A172 (cell line): ENCODE data around the gene DOK3. TPM values are rescaled to one million over a fixed set of nuclear protein-coding genes. Genes with fewer than 3 reads are reported as not detected.

ENCODE experiments used
- DNase-seq: peaks from one replicate; pipeline ENCODE4 v3.0.0-alpha.2; 2015; ENCODE audit warnings: low spot score
- total RNA-seq: library from RNA; depleted of rRNA; stranded (reverse); fragments of >200 nt; shearing (Covaris generic); gene quantifications from 2 replicates; pipeline ENCODE4 v1.2.3, GENCODE V29; 2014

Gene DOK3
- total RNA-seq, 1 experiment from 2014 or later: 0.19 TPM

DNA sequence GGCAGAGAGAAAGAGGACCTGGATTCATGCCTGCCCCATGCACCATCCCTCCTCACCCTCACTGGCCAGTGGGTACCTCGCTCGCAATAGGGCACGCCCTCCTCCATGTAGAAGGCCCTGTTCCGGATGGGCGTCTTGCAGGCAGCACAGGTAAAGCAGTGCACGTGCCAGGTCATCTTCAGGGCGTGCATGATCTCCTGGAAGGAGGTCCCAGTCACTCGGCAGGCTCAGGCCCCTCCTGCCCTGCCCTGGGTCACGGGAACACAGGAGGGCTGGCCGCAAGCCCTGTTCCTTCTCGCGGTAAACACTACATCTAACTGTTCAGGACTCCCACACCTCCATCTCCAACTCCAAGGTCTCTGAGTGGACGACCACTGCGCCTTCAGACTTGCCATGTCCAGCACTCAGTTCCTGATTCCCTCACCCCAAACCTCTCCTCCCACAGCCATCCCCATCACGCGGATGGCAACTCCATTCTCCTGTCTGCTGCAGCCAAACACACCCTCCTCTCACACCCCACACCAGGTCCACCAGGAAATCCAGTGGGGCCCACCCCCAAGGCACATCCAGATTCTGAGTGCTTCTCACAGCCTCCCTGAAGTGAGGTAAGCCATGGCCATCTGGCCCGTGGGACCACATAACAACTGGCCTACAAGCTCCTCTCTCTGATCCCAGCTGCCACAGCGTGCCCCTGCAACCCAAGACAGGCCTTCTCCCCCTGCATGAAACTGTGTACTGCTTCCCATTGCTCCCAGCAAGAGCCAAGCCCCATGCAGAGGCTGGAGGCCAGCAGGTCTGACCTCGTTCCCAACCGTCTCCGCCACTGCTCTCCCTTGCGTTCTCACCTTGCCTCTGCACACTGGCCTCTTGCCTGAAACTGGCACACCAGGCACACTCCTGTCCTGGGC is 25.4 kb downstream of the DOK3 start:
- DNase-seq: no peak

DNA sequence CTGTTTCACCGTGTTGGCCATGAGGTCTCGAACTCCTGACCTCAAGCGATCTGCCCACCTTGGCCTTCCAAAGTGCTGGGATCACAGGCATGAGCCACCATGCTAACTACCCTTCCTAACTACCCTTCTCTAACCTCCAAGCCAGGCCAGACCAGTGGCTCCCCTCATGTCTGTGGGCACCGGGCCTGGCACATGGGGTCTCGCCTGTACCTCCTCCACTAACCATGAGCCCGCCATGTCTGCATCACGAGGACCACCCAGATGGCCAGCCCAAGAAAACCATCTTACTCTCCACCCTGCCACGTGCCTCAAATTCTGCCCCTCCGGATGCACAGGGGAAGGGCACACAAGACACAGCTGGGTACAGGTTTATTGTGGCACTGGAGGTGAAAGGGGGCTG is 26.6 kb downstream of the DOK3 start:
- DNase-seq: no peak

DNA sequence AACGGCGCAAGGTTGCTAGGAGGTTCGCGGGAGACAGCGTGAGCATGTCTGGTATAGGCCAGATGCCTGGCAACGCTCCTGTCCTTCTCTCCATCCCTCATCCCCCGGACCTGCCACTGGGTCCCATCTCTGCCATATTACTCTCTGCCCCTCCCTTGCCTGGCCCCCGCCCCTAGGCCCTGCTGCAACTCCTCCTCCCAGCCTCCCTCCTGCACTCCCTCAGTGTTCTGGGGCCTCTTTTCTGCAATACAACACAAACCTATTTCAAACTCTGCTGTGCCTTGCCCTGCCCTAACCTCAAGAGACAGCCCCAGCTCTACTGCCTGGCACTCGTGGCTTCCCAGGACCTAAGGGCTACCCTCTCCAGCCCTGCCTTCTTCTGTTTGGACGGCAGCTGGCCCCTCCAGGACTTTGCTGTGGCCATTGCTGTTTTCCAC is 27.2 kb downstream of the DOK3 start:
- DNase-seq: no peak

DNA sequence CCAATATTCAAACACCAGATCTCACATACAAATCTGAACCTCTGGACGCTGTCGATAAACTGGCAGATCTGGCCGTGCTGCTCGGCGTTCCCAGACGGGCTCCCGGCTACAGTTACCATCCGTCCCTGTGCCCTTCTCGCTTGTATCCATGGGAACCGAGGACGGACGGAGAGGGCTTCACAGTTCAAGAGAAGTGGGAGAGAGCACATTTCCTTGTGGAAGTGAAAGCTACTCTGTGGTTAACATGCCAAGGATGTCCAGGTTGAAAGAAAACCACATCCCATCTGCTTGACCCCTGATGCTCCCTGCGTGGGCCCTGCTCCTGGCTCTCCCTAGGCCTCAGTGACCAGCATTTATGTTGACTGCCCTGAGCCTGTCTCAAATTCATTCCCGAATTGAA is 29.9 kb downstream of the DOK3 start:
- DNase-seq: peak; percentile 49

DNA sequence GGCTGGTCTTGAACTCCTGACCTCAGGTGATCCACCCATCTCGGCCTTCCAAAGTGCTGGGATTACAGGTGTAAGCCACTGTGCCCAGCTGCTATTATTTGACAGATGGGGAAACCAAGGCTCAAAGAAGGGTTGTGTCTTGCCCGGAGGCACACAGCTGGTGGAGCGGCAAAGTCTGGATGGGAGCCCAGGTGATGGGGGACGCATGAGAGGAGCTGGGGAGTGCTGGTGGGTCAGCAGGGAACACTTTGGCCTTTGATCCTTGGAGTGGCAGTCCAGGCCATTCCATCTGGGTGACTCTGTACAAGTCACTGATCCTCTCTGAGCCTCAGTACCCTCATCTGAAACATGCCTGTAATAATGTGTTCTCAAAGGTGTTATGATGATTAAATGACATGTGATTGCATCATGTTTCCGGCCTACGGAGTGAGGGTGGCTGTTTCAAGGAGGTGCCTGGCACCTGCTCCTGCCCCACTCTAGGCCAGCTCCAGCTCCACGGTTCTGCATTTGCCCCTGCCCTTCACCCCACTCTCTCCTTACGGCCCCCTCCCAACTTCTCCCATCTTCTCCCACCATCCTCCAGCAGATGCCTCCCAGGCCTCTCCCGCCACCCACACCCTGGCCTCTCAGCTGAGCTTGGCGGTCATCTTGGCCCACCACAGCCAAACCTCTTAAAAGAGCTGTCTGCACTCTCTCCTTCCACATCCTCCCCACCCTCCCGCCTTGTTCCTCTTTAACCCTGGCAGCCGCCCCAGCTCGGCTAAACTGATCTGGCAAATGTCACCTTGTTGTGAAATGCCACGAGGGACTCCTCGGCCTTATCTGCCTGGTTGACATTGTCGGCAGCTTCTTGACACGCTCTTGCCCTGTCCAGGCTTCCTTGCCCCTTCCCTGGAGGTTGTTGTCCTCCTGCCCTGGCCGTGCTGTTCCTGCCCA is 30.6 kb downstream of the DOK3 start:
- DNase-seq: no peak

DNA sequence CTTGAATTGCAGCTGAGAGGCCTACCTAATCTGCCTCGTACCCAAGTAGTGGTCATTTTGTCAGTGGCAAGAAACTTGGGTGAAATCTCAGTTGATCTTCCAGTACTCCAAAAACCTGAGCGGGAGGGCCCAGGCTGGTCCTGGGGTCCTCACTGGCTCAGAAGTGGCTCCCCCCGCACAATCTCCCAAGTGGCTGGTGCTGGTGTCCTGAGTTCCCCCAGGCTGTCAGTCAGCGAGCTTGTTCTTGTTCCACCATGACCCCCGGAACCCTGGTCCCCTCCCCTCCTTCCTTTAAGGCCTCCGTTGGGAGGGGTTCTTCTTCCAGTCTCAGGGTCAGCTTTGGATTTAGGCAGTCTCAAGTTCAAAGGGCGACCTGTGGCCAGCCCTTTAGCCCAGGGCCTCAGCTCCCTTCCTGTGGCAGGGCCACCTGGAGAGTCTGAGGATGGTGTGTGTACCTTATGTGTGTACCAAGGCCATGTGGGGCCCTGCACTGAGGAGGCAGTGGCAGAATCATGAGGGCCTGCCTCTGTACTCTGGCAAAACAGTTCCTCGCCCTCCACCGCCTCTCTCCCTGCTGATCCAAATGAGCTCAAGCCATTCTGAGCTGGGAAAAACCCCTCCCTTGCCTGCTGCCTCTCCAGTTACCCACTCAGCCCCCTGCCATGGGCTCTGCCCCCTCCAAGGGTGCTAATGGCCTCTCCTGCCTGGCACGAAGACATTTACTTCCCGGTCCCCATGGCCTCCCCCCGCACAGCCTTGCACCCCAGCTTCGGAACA is 31.7 kb downstream of the DOK3 start:
- DNase-seq: no peak

DNA sequence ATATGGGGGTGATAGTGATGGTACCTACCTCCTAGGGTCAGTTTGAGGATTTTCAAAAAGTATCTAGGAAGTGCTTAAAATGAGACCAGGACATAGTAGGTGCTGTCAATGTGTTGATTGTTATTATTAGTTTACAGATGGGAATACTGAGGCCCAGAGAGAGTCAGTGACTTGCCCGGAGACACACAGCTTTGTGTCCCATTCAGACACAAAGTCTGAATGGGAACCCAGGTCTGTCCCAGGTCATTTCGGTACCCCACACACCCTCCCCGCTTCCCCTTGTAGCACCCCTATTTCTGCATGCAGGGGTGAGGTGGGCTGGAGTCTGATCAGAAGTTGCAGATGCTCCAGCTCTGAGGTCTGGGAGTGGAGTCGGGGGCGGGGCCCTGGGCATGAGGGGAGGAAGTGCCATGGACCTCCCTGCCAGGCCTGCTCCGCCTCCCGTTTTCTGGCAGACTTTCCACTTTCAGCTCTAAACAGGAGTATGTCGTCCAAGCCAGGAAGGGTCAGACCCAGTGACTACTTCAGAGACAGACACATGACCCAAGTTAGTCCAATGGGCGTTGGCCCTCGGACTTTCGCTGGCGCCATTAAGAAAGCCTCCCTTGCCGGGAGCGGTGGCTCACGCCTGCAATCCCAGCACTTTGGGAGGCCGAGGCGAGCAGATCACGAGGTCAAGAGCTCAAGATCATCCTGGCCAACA is 32.9 kb downstream of the DOK3 start:
- DNase-seq: peak; percentile 61

DNA sequence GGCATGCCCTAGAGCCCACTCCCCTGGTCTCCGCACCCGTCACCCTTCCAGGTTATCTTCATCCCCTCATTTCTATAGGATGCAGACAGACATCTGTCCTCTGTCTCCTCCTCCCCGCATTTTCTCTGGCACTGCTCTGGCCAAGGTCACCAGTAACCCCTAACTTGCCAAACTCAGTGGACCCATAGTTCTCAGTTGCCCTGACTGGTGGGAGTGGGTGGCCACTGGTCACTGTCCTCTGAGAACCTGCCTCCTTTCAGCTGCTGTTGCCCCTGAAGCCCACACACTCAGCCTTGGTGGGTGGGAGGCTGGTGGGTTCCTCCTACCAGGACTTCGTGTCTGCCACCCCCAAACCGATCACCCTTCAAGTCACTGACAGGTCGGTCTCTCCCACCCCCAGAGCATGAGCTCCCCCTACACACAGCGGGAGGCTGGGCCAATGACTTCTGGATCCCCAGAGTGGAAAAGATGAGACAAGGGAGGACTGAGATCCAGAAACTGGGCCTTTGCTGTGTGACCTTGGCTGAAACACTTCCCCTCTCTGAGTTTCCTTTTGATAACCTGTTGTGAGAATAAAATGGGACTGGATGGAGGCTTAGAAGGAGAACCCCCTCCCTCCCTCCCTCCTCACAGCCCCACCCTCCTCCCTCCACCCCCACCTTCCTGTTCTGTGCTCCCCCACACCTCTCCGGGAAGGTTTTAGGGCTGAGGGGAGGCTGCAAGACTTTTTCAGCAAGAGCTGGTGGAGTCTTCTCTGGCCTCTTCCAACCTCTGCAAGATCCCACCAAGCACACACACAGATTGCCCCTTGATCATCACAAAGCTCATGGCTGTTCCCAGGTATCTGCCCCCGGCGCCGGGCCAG is 33.8 kb downstream of the DOK3 start:
- no peak for DNase-seq

DNA sequence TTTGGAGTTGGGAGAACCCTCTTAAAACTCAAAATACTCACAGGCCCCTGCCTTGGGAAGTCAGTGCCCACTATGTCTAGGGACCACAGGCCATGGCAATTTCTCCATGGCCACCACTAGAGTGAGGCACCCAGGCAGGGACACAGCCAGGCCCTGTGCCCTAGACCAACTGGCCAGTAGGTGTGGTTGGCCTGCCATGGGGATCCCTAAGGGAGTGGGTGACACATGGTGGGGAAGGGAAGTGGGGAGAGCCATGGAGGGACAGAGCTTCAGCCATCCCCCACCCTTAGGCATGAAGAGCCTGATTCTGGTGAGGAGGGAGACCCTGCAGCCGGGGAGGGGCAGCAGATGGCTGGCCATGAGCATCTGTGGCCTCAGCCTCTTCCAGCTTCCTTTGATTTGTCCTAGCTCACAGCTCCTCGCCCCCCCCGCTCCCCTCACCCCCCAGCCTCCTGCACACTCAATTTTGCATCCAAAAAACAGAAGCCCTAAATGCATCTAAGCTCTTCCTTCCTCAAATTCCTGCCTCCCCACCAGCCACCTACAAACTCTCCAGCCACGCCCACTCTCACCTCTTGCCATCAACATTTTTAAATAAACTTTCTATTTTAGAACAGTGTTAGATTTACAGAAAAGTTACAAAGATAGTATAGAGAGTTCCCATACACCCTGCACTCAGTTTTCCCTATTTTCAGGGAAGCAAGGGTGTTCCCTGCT is 34.6 kb downstream of the DOK3 start:
- DNase-seq: no peak

DNA sequence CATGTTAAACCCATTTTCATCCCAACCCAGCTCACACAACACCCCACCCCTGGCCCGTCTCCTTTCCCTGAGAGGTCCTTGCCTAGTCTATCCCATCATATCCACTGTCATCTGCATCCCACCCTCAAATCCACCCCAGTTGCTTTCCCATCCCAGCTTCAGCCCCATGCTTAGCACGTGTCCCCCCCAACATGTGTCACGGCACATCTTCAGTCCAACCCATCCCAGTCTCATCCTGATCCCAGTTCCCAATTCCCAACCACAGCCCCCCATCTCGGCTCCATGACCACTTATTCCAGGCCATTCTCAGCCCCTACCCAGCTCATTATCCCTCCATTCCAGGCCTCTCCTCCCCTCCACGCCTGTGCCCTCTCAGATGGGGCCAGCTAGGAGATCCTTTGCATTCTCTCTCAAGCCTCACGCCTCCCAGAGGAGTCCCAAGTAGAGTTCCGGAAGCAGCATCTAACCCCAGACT is 35.6 kb downstream of the DOK3 start:
- DNase-seq: no peak

DNA sequence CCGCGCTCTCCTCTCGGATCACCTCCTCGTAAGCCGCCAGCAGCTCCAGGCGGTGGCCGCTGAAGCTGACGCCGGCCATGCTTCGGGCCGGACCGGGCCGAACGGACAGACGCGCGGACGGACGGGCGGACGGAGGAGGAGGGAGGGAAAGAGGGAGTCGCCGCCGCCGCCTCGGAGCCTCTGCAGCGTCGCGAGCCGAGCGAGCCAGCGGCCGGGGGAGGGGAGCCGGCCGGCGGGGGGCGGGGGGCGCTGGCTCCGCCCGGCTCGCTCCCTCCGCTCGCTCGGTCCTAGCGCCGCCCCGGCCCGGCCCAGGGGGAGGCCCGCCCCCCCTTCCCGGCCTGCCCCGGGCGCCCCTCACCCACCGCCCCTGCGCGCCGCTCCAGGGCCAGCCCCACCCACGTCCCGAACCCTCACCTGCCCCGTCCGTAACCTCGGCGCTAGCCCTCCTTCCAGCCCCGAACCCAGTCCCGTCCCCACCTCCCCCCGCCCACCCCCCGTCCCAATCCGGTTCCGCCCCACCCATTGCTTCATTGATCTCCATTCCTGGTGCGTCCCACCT is 36.1 kb downstream of the DOK3 start, which contains the start of gene DBN1:
TSS of gene DBN1 (minus strand) at position 192 of the 559 bp plus-strand sequence. CDS start at position 79, 113 bp downstream.
- peak; percentile 51 for DNase-seq

DNA sequence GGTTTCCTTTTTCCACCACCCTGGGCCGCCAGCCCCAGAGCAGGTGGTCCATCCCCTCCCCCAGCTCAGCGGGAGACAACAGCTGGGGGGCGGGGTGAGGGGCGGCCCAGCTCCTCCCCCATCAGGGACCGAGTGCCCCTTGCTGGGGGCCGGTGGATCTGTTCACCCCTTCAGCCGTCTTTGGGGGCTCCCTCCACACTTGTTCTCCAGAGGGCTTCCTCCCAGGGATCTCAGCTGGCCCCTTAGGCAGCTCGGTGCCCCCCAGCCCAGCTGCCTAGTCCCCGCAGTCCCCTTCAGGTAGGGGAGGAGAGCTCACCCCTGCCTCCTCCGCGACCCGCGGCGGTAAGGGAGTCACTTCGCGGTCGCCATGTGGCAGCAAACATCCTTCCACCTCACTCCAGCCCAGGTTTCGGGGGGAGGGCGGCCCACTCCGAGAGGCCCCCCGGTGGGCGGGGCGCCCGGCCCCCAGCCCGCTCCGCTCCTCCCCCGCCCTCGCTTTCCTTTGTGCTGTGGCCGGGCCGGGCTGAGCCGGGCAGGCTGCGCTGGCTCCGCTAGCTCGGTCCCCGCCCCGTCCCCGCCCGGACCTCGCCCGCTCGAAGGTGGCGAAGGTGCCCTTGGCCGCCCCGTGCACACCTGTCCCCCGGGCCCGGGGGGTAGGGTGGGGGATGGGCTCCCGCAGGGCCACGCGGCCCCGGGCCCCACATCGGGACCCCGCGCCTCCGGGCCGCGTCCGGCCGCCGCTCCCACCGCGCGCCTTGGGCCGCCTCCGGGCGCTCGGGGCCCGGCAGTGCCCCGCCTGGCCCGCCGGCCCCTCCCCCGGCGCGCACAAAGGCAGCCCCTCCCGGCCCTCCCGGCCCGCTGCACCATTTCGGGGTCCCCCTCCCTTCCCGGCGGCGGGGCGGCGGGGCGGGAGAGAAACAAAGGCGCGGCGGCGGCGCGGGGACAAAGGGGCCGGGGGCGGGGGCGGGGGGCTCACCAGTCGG is 36.9 kb downstream of the DOK3 start:
- no peak for DNase-seq

DNA sequence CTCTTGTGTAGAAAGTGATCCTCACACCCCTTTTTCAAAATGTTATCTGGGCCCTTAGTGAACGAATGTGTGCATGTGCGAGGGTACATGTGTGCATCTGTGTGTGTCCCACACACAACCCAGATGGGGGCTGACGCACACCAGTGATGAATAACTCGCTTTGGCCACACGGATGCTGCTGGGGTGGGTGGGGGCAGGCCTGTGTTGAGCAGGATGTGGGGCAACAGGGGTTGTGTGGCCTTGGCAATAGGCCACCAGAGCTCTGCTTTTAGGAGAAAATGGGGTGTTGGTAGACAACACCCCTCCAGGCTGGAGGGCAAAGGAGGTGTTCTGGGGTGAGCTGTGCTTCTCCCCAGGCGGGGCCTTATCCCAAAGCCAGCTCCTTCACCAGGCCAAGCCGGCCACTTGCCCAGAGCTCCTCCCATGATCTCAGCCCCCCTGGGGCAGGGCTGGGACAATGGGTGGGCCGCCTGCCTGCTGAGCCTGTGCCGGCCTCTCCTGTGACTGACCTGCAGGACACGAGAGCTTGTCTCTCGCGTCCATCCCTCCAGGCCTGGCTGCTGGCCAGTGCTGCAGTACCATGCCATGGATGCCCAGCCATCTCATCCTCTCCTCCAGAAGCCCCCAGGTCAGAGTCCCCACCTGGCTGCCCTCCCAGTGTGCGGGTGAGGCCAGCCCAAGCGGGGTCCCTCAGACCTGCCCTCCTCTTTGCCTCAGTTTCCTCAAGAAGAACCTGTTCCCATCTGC is 37.8 kb downstream of the DOK3 start:
- DNase-seq: no peak

DNA sequence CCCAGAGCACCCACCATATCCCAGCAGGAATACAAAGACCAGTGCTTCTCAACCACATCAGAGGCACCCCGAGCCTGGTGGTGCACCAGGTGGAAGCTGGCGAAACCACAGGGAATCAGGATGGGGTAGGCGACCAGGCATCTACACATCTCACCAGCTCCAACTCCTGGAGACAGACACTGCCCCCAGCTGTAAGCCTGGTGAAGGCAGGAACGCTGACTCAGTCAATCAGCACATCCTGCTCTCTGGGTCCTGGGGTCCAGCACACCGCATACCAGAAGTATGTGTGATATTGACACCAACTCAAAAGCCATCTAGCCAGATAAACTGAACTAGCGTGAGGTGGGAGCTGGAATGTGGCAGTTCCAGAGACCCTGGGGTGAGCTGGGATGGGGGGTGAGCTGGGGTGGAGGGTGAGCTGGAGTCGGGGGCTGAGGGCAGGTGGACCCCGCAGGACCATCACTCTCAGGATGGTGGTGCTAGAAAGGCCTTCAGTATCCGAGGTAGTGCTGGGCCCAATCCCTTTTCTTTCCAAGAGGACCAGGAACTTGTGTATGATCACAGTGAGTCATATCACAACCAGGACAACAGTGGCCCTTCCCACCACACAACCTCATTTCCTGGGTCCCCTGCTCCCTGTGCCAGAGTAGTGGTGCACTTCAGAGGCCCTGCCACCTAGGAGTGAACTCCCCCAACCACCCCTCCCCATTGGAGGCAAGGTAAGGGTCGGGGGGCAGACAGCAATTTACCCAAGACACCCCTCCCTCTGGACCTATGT is 38.7 kb downstream of the DOK3 start:
- no peak for DNase-seq

DNA sequence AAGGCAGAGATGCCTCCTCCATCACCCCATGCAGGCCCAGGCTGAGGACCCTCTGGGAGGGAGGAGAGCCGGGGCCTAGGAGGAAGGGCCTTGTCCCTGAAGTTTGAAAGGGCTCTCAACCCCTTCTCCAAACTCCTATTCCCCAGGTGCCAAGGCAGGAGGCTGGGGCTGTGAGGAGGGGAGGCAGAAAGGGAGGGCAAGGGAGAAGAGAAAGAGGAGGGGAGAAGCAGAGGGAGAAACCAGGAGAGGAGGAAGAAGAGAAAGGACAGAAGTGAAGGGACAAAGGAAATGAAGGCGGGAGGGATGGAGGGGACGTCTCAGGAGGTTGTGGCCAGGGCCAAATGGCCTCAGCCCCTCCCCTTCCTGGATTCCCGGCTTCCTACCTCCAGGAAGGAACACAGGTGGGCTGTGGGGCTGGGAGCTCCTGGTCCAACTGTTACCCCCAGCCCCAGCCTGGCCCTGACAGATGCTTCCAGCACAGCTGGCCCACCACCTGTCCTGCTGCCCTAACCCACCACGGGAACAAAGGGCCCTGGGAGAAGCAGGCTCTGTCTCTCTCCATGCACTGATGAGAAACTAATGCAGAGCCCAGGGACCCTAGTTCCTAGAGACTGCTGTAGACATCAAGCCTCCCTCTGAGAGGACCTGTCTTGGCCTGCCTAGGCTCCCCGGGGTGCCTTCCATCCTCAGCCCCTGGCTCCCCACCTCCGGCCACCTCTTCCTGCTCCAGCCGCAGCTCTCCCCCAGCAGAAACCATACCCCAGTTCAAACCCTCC is 39.7 kb downstream of the DOK3 start:
- DNase-seq: no peak
